VCaP (cell line): ENCODE data around the gene ZBED2.

Experiments used
- H3K27ac ChIP-seq: fragments of 450-650 bp; 2 replicates; pipeline ENCODE4 v1.5.1; 2017
- TF ChIP-seq, protein P1 (sequence below): fragments of 450-650 bp; conservative IDR thresholded peaks from 2 replicates; pipeline ENCODE4 v1.5.1; 2017; ENCODE audit warnings: mild to moderate bottlenecking, moderate library complexity

The ZBED2 gene

DNA sequence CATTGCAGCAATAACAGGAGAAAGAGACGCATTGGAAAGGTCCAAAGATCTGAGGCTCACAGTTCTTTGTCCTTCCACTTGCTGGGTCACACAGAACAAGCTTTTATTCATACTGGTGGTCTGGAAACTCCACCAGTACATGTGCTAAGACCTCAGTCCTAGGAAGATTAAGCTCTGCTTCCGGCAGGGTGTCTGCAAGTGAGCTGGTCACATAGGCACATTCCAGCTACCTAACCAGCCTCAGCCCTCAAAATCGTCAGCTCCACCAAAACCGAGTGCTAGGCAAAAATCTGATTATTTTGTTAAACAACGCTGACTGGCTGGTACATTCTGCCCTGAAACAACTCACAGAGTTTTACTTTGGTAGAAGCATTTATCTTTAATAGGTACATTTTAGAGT is 2.2 kb downstream of the ZBED2 start:
- TF ChIP-seq, protein P1, sequence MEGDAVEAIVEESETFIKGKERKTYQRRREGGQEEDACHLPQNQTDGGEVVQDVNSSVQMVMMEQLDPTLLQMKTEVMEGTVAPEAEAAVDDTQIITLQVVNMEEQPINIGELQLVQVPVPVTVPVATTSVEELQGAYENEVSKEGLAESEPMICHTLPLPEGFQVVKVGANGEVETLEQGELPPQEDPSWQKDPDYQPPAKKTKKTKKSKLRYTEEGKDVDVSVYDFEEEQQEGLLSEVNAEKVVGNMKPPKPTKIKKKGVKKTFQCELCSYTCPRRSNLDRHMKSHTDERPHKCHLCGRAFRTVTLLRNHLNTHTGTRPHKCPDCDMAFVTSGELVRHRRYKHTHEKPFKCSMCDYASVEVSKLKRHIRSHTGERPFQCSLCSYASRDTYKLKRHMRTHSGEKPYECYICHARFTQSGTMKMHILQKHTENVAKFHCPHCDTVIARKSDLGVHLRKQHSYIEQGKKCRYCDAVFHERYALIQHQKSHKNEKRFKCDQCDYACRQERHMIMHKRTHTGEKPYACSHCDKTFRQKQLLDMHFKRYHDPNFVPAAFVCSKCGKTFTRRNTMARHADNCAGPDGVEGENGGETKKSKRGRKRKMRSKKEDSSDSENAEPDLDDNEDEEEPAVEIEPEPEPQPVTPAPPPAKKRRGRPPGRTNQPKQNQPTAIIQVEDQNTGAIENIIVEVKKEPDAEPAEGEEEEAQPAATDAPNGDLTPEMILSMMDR: no peak
- no peak overlapping the region for H3K27ac ChIP-seq

DNA sequence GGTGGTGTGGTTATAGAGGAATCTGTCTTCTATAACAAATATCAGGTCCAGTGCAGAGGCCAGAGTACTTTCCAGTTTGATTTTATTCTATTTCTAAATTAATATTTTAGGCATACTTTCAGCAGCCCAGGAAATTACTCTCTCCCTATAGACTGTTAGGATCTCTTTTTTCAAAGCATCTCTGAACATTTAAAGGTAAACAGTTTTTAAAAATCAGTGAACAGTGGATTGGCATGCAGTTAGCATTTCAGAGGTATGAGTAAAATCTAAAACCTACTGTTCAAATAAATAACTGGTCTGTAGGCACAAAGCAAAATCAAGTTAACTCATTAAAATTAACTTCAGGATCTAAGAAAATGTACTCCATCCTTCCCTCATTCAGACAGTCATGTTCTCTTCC is 3.0 kb downstream of the ZBED2 start:
- H3K27ac ChIP-seq: peak overlapping the region; percentile 33
- TF ChIP-seq, protein P1: no peak

DNA sequence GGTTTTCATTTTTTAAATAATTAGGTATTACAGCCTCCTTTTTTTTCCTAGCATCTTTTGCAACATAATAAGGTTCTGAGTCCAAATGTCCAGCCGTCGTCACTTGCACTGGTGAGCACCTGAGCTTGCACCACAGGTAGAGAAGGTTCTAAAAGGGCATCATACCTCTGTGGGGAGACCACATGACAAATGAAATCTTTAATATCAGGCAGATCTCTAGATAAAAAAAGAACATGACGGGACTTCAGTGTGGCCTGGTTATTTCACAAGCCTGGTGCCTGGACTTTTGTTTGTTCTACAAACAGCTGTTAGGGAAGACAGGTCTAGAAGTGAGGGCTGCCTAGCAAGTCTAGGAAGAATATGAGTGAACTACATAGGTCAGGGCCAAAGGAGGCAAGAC is 3.6 kb downstream of the ZBED2 start:
- TF ChIP-seq, protein P1: no peak
- peak overlapping the region; percentile 33 for H3K27ac ChIP-seq

DNA sequence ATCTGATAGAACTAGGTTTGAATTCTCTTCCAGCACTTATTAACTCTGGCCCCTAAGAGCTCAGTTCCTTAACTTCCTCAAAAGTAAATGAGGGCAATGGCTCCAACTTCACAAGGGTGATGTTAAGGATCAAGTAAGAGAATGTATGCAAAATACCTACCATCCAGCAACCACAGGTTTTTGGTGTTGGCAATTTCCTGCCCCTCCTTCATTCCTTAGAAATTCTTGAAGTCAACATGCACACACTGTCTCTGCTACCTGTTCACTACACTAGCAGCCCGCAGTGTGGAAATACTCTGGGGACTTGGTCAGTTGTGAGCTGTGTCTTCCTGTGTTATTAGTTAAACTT is 5.0 kb downstream of the ZBED2 start:
- H3K27ac ChIP-seq: no peak overlapping the region
- TF ChIP-seq, protein P1: no peak

DNA sequence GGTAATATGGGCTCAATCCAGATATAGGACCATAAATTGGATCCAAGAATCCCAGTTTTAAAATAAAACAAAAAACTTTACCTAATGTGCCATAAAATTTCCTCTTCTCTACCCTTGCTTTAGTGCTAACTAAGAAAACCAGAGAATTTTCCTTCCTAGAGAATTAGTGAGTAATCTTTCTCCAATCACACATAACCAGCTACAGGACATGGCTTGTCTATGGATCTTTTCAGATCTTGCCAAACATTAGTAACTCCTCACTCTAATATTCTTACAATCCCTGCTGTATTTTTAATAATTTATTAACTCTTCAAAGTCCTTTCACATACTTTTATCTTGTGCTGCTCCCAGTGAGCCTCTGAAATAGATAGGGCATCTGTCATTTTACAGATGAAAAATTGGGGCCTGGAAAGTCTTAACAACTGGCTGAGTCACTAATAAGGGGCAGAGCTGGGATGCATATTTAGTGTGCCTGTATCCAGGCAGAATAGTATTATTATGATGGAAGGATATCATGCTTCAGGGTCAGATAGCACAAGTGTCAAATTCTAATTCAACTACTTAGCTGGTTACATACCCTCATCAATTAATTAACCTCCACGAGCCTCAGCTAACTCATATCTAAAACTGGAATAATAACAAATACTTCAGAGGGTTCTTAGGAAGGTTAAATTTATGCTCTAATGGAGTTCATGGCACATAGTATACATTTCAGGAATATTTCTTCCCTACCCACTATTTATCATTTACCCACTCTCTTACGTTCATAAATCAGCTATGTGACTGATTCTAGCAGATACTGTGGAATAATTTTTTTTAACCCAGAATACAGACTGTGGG is 5.6 kb downstream of the ZBED2 start:
- H3K27ac ChIP-seq: no peak overlapping the region
- TF ChIP-seq, protein P1: no peak

DNA sequence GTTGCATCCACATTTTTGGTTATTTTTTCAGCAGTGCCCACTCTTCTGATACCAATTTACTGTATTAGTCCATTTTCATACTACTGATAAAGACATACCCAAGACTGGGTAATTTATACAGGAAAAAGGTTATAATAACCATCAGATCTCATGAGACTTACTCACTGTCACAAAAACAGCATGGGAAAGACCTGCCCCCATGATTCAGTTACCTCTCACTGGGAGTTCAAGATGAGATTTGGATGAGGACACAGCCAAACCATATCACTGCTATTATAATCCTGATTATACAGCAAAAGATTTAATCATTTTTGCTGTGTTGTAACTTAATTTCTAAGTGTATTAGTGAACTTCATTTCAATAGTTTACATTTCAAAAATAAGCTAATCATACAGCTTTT is 6.6 kb downstream of the ZBED2 start:
- no peak overlapping the region for H3K27ac ChIP-seq
- TF ChIP-seq, protein P1: no peak

DNA sequence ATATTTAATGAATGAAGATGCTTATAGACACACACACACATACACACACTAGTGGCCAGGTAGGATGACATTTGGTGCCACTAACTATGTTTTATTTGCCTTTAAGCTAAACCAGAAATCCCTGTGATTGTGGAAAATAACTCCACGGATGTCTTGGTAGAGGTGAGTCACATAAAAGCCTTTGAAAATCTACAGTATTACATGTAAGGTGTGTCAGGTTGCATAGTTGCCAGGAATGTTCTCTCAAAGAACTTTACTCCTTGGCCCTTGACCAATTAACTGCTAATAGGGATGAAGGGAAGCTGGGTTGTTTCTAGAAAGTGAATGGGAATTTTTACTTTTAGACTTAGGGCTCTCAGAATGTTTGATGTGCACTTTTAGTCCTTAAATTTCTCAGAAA is 9.9 kb downstream of the ZBED2 start:
- TF ChIP-seq, protein P1: no peak

More for the DNA sequence above, 9.9 kb downstream of the ZBED2 start:
- H3K27ac ChIP-seq: no peak overlapping the region
